Activated CD8-positive, alpha-beta memory T cell treated with anti-CD3 and anti-CD28 coated beads for 36 hours (primary cell): ENCODE results near the gene MAP2K5. TPM values are rescaled to one million over a fixed set of nuclear protein-coding genes. Genes with fewer than 3 reads are reported as not detected.

Experiments
- CTCF ChIA-PET: fragments of 350-600 bp; sonication (Branson Sonifier 250); formaldehyde crosslinking; loops from one replicate; lab custom pipeline; 2021; ENCODE audit warnings: antibody characterized with exemption; lab: Charles Lee
- POLR2A ChIA-PET: fragments of 350-600 bp; sonication (Branson Sonifier 250); formaldehyde crosslinking; loops from one replicate; lab custom pipeline; 2021; ENCODE audit warnings: antibody characterized with exemption; lab: Charles Lee
- total RNA-seq, 2 experiments: library from RNA; stranded (reverse); gene quantifications; one replicate each; pipeline ENCODE4 v1.2.3, GENCODE V29; 2021

The MAP2K5 gene
- total RNA-seq, 2 experiments from 2014 or later: 19.1 to 20.8 TPM

- ChIA-PET CTCF (interaction anchor here (1.1 to 4.7 kb wide), 5 partner anchors 9 to 377 kb away, joined by 3 to 56 read pairs (median 4); partner anchors contain the start of gene SKOR1), POLR2A (no interaction called here)
Observed at GRCh38 chr15:67834581-67835296, 292.2 kb downstream of the MAP2K5 start.

- POLR2A ChIA-PET: no interaction called here
- CTCF ChIA-PET: interaction anchor here (0.7 to 4.7 kb wide), 12 partner anchors 10 to 895 kb away, joined by 3 to 56 read pairs (median 3); partner anchors contain the start of genes C15orf61 and SKOR1
Observed at GRCh38 chr15:67835297-67836133, 293.0 kb downstream of the MAP2K5 start.

GRCh38 chr15:67836134-67836455 lies 293.6 kb downstream of the MAP2K5 start:
- ChIA-PET CTCF (interaction anchor here (0.7 to 4.7 kb wide), 11 partner anchors 10 to 896 kb away, joined by 3 to 56 read pairs (median 3); partner anchors contain the start of genes C15orf61 and SKOR1), POLR2A (no interaction called here)

GRCh38 chr15:67836477-67836876 lies 294.0 kb downstream of the MAP2K5 start:
- POLR2A ChIA-PET: no interaction called here
- CTCF ChIA-PET: interaction anchor here (0.7 to 4.7 kb wide), 11 partner anchors 11 to 896 kb away, joined by 3 to 56 read pairs (median 3); partner anchors contain the start of genes C15orf61 and SKOR1

GRCh38 chr15:67836955-67837354 lies 294.5 kb downstream of the MAP2K5 start:
- ChIA-PET POLR2A (no interaction called here), CTCF (interaction anchor here (0.6 to 4.7 kb wide), 2 partner anchors 379 to 925 kb away, joined by 3 to 56 read pairs; no protein-coding TSS in a partner anchor)

- CTCF ChIA-PET: interaction anchor here (0.7 to 4.7 kb wide), 3 partner anchors 124 to 381 kb away, joined by 3 to 56 read pairs (median 3); no protein-coding TSS in a partner anchor
- POLR2A ChIA-PET: no interaction called here
Observed at GRCh38 chr15:67838789-67839332, 296.4 kb downstream of the MAP2K5 start.

- ChIA-PET POLR2A (no interaction called here), CTCF (interaction anchor here (0.6 kb wide), 1 partner anchor 13 kb away, joined by 3 read pairs; no protein-coding TSS in a partner anchor)
Observed at GRCh38 chr15:67839499-67839928, 297.0 kb downstream of the MAP2K5 start.

GRCh38 chr15:67839929-67840748 lies 297.6 kb downstream of the MAP2K5 start, which contains the start of gene RNU6-1:
RNU6-1 (minus strand) TSS chr15:67840045.
- CTCF ChIA-PET: interaction anchor here (0.5 to 1.0 kb wide), 3 partner anchors 14 to 184 kb away, joined by 3 read pairs; no protein-coding TSS in a partner anchor
- POLR2A ChIA-PET: interaction anchor here (1.0 to 1.3 kb wide), 2 partner anchors 298 to 320 kb away, joined by 3 to 4 read pairs; partner anchors contain the start of gene MAP2K5

- CTCF ChIA-PET: interaction anchor here (1.0 kb wide), 1 partner anchor 22 kb away, joined by 3 read pairs; no protein-coding TSS in a partner anchor
- POLR2A ChIA-PET: interaction anchor here (1.0 to 1.3 kb wide), 2 partner anchors 299 to 320 kb away, joined by 3 to 4 read pairs; partner anchors contain the start of gene MAP2K5
Observed at GRCh38 chr15:67840749-67841512, 298.4 kb downstream of the MAP2K5 start.

GRCh38 chr15:67841513-67841762 lies 298.9 kb downstream of the MAP2K5 start:
- CTCF ChIA-PET: no interaction called here
- POLR2A ChIA-PET: interaction anchor here (1.3 kb wide), 1 partner anchor 321 kb away, joined by 3 read pairs; no protein-coding TSS in a partner anchor

- POLR2A ChIA-PET: no interaction called here
- CTCF ChIA-PET: interaction anchor here (1.2 kb wide), 1 partner anchor 14 kb away, joined by 3 read pairs; no protein-coding TSS in a partner anchor
Observed at GRCh38 chr15:67843092-67843501, 300.6 kb downstream of the MAP2K5 start.

- CTCF ChIA-PET: interaction anchor here (1.2 kb wide), 1 partner anchor 13 kb away, joined by 3 read pairs; no protein-coding TSS in a partner anchor
- POLR2A ChIA-PET: no interaction called here
Observed at GRCh38 chr15:67843571-67844387, 301.3 kb downstream of the MAP2K5 start.

GRCh38 chr15:67845974-67846373 lies 303.5 kb downstream of the MAP2K5 start:
- CTCF ChIA-PET: no interaction called here
- POLR2A ChIA-PET: no interaction called here

GRCh38 chr15:67849538-67849937 lies 307.0 kb downstream of the MAP2K5 start:
- POLR2A ChIA-PET: no interaction called here
- CTCF ChIA-PET: no interaction called here

- ChIA-PET POLR2A (no interaction called here), CTCF (interaction anchor here (0.8 kb wide), 1 partner anchor 33 kb away, joined by 4 read pairs; no protein-coding TSS in a partner anchor)
Observed at GRCh38 chr15:67850336-67850735, 307.8 kb downstream of the MAP2K5 start.

- ChIA-PET CTCF (interaction anchor here (0.8 kb wide), 1 partner anchor 32 kb away, joined by 4 read pairs; no protein-coding TSS in a partner anchor), POLR2A (no interaction called here)
Observed at GRCh38 chr15:67850994-67851571, 308.6 kb downstream of the MAP2K5 start.
